Measurements from ENCODE around the gene TCEAL4. TPM values are rescaled to one million over a fixed set of nuclear protein-coding genes. Genes with fewer than 3 reads are reported as not detected.

TCEAL4 gene
- total and polyA plus RNA-seq, 7 donors = 54.8 to 366 (median 127) TPM

DNA sequence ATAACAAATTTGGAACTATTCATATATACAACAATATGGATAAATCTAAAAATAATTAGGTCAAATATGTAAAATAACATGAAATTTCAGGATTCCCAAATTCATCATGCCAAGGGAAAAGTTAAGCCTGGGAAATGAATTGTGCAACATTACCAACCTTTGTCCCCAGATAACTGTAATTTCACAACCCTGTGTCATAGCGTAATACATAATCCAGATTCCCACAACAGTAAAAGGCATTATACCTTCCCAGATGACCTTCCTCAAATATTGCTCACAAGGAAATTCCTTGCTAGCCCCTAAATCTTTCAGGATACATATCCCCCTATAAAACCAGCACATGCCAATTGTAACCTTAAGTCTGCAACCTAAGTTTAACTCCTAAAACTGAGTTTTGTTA lies 33.1 kb upstream of the TCEAL4 start:
- WGBS, 2 donors = 21 to 64% methylated on average over 1 of the region's 1 CpG
- no peak for DNase-seq
- intact Hi-C loops (cut with DNase I) = no loop called here
- Histone ChIP-seq H3K4me1 (no peaks in the 10 kb centered on the region), H3K27me3 (no peaks in the 10 kb centered on the region), H3K9me3 (no peaks in the 10 kb centered on the region), H3K27ac (no peak overlapping the region), H3K36me3 (no peaks in the 10 kb centered on the region), H3K4me3 (no peak overlapping the region)
- TF ChIP-seq, protein P1, sequence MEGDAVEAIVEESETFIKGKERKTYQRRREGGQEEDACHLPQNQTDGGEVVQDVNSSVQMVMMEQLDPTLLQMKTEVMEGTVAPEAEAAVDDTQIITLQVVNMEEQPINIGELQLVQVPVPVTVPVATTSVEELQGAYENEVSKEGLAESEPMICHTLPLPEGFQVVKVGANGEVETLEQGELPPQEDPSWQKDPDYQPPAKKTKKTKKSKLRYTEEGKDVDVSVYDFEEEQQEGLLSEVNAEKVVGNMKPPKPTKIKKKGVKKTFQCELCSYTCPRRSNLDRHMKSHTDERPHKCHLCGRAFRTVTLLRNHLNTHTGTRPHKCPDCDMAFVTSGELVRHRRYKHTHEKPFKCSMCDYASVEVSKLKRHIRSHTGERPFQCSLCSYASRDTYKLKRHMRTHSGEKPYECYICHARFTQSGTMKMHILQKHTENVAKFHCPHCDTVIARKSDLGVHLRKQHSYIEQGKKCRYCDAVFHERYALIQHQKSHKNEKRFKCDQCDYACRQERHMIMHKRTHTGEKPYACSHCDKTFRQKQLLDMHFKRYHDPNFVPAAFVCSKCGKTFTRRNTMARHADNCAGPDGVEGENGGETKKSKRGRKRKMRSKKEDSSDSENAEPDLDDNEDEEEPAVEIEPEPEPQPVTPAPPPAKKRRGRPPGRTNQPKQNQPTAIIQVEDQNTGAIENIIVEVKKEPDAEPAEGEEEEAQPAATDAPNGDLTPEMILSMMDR (IDR thresholded peaks at IDR 0.05) = no peak
- TF ChIP-seq EP300 (IDR thresholded peaks at IDR 0.05) = no peak
- TF ChIP-seq POLR2AphosphoS5 (IDR thresholded peaks at IDR 0.05) = no peak

DNA sequence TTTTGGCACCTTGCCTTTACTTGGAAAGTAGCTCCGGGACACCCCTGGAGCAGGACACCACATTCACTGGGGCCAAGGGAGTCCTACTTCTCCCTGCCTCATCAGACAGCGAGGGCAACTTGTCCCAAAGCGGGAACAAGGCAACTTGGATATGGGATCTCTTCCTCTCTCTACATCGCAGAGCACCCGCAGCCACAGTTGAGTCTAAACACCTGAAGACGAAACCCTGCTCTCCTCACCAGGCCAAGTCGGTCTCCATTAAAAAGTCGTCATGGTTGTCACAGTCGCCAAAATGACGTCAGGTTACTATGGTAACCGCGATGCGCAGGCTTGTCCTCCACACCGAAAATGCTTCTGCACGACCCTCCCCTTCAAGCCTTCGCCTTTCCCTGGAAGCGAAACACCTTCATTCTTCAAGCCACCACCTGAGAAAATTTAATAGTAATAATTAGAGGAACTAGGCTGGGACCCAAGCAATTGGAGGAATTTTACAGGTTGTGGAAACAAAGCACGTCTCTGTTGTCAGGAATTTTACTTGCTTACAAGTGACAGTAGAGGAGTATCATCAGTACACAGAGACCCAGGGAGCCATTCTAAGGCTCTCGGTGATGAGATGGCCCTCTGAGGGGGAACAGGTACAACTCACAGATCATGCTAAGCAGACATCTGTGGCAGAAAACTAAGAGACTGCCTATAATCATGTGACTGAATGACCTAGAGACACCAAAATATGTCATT lies 30.5 kb upstream of the TCEAL4 start:
- TF ChIP-seq POLR2A (IDR thresholded peaks at IDR 0.05) = no peak
- TF ChIP-seq, protein P1 (IDR thresholded peaks at IDR 0.05) = no peak
- TF ChIP-seq EP300 (IDR thresholded peaks at IDR 0.05) = no peak
- no peak for TF ChIP-seq POLR2AphosphoS5 (IDR thresholded peaks at IDR 0.05)
- Histone ChIP-seq H3K27me3 (no peaks in the 10 kb centered on the region), H3K27ac (no peak overlapping the region), H3K36me3 (no peaks in the 10 kb centered on the region), H3K4me3 (peak overlapping the region in 3 of 4 donors; percentile 28 to 43 (median 40)), H3K4me1 (no peaks in the 10 kb centered on the region), H3K9me3 (no peaks in the 10 kb centered on the region)
- intact Hi-C loops (cut with DNase I) = no loop called here
- DNase-seq = peak; percentile 66
- 5 to 21% methylated on average over 19 of the region's 19 CpGs for WGBS, 2 donors

DNA sequence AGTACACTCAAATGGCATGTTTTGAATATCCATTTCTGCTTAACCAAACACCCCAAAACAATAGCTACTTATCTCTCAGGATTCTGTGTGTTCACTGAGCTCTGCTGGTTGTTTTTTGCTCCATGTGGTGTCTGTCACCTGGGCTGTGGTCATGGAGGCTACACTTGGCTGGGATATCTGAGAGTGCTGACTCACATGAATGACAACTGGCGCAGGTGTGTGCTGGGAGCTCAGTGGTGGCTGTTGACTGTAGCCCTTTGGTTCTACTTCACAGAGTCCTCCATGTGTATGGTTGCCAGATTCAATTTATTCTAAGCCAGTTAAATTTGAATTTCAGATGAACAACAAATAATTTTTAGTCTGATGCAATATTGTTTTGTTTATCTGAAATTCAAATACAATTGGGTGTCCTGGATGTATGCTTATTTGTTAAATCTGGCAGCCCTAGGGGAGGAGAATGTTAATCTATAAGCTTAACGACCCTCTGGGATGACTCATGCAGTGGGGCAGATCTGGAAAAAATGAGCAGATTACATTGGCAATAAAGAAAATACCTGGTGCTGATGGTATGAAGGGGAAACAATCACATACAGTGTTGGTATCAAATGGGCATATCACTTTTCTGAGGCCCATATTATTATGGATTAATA lies 28.2 kb upstream of the TCEAL4 start:
- intact Hi-C loops (cut with DNase I) = no loop called here
- Histone ChIP-seq H3K36me3 (no peaks in the 10 kb centered on the region), H3K4me3 (no peak overlapping the region), H3K4me1 (no peaks in the 10 kb centered on the region), H3K27me3 (no peaks in the 10 kb centered on the region), H3K9me3 (no peaks in the 10 kb centered on the region), H3K27ac (no peak overlapping the region)
- no peak for DNase-seq
- TF ChIP-seq EP300 (IDR thresholded peaks at IDR 0.05) = no peak
- TF ChIP-seq POLR2A (IDR thresholded peaks at IDR 0.05) = no peak
- no peak for TF ChIP-seq POLR2AphosphoS5 (IDR thresholded peaks at IDR 0.05)
- TF ChIP-seq, protein P1 (IDR thresholded peaks at IDR 0.05) = no peak
- WGBS, 2 donors = 41 to 52% methylated on average over 2 of the region's 2 CpGs

DNA sequence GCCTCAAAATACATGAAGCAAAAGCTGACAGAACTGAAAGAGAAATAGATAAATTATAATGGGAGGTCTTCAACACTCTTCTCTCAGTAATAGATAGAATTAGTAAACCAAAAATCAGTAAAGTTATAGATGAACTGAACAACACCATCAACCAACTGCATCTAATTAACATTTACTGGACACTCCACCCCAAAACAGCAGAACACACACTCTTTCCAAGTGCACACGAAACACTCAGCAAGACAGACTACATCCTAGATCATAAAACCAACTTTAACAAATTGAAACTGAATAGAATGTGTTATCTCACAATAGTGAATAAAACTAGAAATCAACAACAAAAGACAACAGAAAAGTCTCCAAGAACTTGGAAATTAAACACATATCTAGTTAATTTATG lies 25.1 kb upstream of the TCEAL4 start:
- H3K36me3 ChIP-seq = no peaks in the 10 kb centered on the region
- no peak for DNase-seq
- no peak overlapping the region for H3K27ac ChIP-seq
- TF ChIP-seq POLR2A (IDR thresholded peaks at IDR 0.05) (no peak), EP300 (IDR thresholded peaks at IDR 0.05) (no peak), POLR2AphosphoS5 (IDR thresholded peaks at IDR 0.05) (no peak)
- TF ChIP-seq, protein P1 (IDR thresholded peaks at IDR 0.05) = no peak
- WGBS, 2 donors = 50 to 67% methylated on average over 1 of the region's 1 CpG
- H3K27me3 ChIP-seq = no peaks in the 10 kb centered on the region
- H3K4me3 ChIP-seq = no peak overlapping the region
- no peaks in the 10 kb centered on the region for H3K9me3 ChIP-seq
- no peaks in the 10 kb centered on the region for H3K4me1 ChIP-seq
- intact Hi-C loops (cut with DNase I) = no loop called here

Data from sigmoid colon (tissue), 7 donors.